Inflammatory macrophage (primary cell): ENCODE measurements around the gene RFXANK.
"Not testable (repeated sequence)": the region's sequence is repeated elsewhere in the genome, so short reads cannot be mapped to it uniquely, and the experiment has no call there.

Experiments
- DNase-seq, 2 donors: peaks; one replicate each; pipeline ENCODE4 v3.0.0-alpha.2; 2020 to 2022
- total RNA-seq, 18 experiments: gene quantifications; one replicate each; lab custom pipeline; 2026; ENCODE audit warnings: mixed read lengths in 6 of 18, inconsistent platforms in 2 of 18; lab: John Stamatoyannopoulos, UW

RFXANK gene, protein sequence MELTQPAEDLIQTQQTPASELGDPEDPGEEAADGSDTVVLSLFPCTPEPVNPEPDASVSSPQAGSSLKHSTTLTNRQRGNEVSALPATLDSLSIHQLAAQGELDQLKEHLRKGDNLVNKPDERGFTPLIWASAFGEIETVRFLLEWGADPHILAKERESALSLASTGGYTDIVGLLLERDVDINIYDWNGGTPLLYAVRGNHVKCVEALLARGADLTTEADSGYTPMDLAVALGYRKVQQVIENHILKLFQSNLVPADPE
- 6.3 to 27.8 (median 18.7) reads per million in 18 experiments for total RNA-seq

DNA sequence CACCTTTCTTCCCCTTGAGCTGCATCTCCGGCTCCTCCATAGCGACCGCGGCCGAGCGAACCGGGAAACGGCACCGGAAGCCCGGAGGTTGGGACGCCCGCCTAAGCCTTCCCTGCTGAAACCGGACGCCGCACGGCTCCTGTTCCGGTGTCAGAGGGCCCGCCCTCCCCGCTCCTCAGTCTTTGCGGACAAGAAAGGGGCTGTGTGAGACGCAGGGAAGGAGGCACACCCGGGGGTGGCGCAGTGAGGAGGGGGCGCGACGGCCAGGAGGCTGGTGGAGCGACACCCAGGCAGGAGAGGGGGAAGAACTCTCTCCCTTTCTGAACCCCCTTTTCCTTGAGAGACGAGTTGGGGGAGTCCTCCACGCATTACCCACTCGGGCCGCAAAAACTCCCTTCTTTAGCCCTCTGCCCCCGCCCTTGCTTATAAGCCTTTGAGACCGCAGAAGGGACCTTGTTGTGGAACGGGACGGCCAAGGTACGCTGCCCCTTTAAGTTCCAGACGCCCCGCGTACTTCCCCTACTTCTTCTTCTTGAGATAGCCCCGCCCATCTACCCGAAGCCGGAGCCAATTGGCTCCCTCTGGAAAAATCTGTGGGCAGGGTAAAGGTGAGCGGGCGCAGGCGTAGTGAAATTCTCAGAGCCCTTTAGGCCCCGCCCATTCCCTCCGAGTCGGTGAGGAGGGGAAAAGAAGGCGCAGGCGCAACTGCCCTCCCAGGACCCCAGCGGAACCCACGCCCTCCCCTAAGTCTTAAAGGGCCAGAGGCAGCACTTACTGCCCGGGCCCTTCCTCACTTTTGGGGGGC is at the start of gene RFXANK, which contains the start of gene BORCS8:
Gene RFXANK, plus strand, starts transcription at position 181 of the 805 bp plus-strand sequence. CDS start 1,689 bp downstream, outside the sequence.
Gene BORCS8, minus strand, starts transcription at position 75 of the 805 bp plus-strand sequence. Its CDS starts 35 bp downstream, at position 40.
- DNase-seq = peak; percentile 99

DNA sequence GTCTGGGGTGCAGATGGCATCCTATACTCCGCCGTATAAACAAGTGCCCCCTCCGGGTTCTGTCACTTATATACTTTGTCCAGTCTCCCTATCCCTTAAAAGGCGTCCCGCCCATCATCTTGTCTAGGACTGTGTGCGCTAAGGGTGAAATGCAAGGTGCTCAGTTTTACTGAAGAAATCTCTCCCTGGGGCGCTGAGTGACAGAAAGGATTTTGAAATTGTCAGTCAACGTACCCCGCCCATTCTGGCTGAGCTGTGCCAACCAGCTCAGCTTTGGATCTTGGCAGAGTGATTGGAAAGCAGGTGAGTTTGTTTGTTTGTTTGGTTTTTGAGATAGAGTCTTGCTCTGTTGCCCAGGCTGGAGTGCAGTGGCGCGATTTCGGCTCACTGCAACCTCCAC is 49.7 kb upstream of the RFXANK start:
- DNase-seq = no peak

DNA sequence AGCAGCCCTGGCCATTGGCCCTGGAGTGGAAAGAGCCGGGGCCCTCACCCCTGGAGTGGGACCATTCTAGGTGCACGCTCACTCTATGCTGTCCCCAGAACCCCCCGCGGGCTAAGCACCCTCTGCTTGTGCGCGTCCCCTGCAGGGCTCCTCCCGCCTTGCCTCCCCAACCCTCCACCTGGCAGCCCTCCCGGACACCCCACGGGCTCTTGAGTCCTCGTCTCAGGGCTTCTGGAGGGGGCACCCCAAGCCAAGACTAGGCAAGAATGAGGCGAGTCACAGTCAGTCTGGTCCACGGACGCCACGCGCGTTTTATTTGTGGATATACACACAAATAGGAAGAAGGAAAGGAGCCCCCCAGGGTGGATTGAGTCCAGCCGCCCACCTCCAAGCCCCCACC is 46.8 kb upstream of the RFXANK start:
- no peak for DNase-seq

DNA sequence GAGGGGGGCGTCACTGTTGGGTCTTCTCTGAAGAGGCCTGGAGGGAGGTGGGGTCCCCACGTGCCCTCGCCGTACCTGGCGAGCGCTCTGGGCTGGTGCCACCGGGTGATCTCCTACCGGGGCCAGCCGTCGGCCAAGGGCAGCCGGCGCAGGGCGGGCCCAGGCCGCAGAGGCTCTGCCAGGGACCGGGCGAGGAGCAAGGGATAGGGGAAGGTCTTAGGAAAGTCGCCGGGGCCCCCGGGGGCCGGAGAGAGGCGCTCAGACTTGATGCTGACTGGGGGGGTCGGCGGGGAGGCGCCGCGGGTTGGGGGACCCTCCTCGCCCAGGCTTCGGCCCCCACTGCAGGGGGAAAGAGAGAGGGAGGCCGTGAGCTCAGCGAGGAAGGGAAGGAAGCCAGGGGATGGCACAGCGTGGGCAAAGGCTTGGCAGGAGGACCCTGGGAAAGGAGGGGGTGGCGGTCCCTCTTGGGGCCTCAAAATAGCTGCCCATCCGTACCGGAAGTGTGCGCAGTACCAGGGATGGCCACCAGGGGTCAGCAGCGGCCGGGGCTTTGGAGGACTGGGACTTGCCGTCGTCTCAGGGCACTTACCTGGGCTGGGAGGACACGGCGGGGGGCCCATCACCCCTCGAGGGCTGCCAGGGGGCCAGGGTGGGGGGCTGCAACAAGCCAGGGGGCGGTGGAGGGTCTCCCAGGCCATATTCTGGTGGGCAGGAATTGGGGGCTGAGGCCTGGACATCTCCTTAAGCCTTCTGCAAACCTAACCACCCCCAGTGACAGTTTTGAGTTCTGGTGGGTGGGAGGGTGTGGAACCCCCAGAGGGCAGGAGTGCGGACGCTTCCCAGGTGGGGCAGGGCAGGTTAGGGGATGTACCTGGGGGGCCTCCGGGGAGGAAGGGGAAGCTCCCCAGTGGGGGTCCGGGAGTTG is 46.1 kb upstream of the RFXANK start:
- DNase-seq = peak; percentile 73 to 74

DNA sequence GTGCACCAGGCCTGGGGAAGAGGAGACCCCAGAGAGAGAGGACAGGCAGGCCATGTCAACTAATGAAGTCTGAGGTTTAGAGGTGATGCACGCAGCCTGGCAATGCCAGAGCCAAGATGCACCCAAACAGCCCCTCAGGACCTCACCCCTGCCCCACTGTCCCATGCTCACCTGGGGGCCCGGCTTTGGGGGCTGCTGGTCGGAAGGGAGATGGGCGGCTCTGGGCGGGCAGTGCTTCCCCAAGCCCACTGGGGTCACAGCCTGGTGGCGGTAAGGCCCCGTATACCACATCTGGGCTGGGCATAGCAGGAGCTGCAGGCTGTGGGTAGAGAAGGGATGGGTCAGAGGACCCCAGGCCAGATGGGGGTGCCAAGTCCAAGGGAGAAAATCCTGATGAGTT is 45.2 kb upstream of the RFXANK start:
- DNase-seq = no peak

DNA sequence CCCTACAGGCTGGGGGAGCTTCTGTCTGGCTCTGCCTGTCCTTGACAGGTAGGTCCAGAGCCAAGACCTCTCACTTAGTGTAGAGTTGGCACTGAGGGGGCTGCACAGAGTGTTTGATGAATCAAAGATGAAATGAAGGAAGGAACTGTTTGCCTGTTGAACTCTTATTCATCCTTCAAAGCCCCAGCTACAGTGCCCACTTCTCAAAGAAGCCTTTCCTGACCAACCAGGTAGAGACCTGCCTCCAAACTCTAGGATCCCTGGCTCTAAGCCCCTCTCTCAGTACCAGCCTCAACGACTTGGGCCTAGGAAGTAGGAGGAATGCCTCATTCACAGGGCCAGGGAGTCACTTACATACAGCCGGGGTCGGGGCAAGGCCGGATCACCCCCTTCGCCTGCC is 44.7 kb upstream of the RFXANK start:
- DNase-seq = no peak

DNA sequence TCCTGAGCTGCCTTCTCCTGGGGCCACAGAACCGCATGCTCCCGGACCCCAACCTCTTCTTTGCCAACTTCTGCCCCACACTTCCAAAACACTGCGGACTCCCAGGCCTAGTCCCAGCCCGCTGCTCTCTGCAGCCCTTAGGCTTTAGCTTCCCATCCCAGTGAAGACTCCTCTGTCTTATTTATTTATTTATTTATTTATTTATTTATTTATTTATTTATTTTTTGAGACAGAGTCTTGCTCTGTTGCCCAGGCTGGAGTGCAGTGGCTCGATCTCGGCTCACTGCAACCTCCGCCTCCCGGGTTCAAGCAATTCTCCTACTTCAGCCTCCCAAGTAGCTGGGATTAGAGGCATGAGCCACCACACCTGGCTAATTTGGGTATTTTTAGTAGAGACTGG is 43.6 kb upstream of the RFXANK start:
- DNase-seq = not testable (repeated sequence)

DNA sequence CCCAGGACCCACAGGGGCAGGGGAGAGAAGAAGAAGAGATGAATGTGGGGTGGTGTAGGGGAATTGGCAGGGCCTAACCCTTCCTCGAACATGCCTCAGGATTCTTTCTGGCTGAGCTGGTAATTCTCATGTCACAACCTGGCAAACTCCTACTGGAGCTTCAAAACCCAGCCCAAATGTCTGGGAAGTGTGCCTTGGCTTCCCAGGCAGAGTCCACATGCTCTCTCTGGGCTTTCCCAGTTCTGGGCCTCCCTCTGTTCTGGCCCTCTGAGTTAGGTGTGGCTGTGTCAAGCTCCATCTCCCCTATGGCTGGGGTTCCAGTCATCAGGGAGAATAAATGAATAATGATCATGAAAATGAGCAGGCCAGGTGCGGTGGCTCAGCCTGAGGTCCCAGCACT is 42.6 kb upstream of the RFXANK start:
- DNase-seq = no peak

DNA sequence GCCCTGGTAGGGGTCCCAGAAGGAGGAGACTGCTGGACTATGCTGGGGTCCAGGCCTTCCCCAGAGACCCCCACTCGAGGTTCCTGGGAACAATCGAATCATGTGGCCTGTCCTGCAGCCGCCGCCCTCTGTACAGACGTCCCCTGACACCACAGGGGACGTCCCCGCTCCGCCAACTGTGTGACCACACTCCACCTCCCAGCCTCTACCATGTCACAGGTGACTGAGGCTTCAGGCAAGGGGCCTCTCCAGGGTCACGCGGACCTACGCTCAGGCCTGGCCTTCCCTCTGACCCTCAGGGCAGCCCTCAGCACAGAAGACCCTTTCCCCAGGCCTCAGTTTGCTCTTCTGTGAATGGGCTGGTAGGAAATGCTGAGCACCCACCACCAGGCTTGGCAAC is 40.6 kb upstream of the RFXANK start:
- no peak for DNase-seq

DNA sequence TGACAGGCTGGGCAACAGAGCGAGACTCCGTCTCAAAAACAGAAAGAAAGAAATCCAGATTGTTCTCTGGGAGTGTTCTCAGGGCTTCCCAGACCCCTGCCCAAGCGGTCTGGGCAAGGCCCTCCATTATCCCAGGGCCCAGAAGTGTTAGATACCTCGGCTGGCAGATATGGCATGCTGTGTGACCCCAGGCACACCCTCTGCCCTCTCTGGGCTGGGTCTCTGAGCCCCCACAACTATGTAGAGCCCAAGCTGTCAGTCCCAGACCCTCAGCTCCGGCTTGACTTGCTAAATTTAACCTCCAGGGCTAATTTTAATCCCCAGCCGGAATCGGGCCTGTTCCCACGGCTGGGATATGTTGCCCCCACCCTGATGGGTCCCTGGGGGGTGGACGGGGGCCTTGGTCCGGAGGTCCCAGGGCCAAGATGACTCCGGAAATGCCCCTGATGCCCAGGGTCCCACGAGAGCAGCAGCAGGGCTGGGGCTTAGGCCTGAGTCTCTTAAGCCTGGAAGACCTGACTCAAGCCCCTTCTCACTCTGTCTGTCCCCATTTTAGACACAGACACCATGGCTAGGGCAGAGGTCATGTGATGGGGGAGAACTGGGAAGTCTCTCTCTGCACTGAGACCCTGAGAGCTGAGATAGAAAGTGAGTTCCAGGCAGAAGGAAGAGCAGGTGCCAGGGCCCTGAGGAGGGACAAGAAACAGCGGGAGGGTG is 39.2 kb upstream of the RFXANK start:
- DNase-seq = no peak

DNA sequence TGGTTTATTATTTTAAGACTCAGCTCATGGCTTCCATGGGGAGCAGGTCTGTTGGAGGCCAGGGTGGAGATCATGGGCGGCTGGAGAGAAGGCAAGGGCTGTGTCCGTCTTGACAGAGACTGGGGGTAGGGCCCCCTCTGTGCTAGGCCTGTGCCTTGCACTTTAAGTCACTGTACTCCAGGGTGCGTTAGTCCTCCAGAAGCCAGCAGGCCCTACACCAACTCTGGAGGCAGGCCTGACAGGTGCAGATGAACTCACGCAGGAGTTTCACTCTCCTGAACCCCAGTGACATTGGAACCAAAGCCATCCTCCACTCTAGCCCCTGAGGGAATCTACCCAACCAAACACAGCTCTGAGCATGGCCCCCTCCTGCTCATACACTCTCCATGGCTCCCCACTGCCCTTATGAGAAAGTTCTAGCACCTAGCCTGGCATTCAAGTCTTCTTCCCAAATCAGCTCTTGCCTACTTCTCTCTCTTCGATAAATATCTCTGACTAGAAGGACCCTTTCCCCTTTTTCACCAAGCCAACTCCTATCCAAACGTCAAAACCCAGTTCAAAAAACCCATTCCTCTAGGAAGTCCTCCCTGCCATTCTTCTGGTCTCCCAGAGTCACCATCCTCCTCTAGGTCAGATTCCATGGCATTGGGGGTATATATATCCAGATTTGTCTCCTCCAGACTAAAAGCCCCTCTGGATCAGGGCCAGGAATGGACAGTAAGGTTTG is 37.1 kb upstream of the RFXANK start:
- DNase-seq = no peak

DNA sequence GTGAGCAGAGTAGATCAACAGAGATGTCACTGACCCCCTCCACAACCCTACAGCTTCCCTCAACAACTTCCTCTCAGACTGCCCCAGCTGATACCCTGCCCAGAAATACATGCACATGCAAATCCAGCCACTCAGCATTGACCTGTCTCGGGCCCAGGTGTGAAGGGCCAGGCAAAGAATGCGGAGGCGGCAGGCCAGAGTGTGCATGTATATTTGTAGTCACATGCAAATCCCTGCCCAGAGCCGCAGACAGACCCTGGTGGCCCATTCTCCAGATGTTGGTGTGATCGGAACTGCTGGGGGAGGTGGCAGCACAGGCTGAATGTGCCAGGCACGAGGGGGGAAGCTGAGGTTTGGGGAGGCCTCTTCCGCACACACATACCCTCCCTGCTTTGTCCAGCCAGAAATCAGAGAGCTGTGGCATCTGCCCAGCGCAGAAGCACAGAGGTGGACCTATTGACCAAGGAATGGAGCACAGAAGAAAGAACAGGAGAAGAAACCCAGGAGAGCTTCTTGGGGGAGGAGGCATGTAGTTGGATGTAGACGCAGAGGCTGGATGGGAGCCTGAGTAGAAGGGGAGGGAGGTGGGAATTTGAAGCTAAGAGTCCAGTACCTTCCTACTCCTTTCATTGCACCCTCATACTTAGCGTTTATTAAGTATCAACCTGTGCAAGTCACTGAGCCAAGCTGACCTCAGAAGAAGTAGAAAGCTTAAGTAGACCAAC is 36.4 kb upstream of the RFXANK start:
- no peak for DNase-seq

DNA sequence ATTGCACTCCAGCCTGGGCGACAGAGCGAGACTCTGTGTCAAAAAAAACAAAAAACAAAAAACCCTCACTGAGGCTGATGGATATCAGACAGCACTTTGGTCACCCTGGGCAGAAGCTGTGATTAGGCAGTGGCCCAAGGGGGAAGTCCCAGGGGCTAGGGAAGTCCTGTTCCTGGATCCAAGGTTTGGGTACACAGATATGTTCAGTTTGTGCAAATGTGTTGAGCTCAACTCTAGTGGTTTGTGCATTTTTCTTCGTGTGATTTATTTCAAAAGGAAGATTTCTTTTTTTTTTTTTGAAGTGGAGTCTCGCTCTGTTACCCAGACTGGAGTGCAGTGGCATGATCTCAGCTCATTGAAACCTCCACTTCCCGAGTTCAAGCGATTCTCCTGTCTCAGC is 34.2 kb upstream of the RFXANK start:
- DNase-seq = peak in 1 of 2 donors; percentile 11

DNA sequence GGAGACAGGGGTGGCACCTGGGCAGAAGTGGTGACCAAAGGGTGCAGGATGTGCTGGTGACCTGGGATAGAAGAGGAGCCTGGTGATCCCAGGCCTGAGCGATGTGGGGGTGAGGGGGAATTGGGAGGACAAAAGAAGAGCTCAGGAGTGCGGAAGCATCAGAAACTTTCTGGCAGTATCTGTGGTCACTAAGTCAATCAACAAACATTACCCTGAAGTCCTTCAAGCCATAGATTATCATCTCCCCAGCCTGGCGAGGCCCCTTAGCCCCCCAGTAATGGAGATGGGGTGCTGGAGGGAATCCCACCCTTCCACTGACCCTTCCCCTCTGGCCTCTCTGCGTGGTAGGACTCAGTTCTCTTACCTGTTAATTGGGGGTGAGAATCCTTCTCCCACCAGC is 32.5 kb upstream of the RFXANK start:
- no peak for DNase-seq

DNA sequence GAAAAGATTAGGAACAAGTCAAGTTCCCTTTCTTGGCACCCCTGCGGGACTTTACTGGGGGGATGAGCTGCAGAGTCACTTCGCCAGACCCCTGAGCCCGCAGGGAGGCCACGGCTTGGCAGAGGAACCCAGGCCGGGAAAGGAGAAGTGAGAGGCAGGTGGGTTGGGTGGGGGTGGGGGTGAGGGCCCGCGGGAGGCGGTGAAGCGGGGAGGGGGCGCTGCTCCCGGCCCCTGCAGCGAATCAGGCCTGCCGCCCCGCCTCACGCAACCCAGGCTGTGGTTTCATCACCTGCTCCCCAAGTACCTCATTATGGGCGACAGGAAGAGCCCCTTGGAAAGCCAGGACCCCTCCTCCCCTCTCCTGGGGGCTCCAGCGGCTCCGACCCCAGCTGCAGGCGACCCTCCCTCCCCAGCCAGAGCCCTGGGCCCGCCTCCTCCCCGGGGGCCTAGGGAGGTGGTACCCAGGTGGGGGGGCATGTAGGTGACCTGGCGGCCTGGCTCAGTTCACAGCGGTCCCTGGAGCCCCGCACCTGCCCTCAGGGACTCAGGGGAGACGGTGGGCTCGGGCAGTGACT is 31.5 kb upstream of the RFXANK start:
- DNase-seq = no peak

DNA sequence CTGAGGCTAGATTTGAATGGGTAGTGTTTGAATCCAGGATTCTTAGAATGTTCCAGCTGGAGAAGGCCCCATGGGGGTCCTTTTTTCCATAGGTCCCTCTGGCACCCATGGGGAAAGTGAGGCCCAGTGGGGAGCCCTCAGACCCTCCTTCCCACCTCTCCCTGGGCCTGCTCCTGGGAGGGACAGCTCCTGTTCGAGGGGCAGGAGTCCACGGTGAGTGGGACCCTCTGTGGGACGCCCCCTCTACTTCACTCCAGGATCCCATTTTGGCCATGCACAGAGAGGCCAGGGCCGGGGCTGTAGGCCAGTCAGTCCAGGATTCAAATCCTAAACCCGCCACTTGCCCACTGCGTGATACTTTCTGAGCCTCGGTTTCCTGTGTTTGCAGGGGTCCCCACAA is 29.6 kb upstream of the RFXANK start:
- no peak for DNase-seq

DNA sequence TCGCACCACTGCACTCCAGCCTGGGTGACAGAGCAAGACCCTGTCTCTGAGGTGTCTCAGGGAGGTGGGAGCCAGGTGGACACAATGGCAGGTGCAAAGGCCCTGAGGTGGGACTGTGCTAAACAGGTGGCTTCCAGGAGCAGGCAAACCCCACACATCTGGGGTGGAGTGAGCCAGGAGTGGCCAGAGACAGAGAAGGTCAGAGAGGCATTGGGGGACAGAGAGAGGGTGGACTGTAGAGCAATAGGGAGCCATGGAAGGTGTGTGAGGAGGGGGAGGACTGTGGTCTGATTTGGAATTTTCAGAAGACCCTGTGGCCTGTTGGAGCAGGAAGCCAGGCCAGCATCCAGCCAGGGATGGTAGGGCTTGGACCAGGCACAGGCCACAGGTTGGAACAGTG is 26.7 kb upstream of the RFXANK start:
- no peak for DNase-seq

DNA sequence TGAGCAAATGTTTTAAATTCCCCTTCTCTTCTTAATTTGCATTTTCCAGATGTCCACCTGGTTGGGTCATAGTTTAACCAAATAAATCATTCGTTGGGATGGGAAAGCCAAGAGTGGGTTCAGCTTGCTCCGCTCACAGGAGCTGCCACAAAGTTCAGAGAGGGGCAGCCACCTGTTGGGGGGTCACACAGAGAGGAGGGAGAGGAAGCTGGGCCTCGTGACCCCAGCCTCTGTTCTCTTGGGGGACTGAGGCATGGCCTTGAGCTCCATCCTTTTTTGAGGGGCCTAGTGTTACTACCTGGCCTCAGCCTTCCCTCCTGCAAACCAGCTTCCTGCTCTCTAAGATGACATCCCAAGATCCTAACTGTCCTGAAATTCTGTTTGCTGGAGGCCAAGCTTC is 24.4 kb upstream of the RFXANK start:
- no peak for DNase-seq

DNA sequence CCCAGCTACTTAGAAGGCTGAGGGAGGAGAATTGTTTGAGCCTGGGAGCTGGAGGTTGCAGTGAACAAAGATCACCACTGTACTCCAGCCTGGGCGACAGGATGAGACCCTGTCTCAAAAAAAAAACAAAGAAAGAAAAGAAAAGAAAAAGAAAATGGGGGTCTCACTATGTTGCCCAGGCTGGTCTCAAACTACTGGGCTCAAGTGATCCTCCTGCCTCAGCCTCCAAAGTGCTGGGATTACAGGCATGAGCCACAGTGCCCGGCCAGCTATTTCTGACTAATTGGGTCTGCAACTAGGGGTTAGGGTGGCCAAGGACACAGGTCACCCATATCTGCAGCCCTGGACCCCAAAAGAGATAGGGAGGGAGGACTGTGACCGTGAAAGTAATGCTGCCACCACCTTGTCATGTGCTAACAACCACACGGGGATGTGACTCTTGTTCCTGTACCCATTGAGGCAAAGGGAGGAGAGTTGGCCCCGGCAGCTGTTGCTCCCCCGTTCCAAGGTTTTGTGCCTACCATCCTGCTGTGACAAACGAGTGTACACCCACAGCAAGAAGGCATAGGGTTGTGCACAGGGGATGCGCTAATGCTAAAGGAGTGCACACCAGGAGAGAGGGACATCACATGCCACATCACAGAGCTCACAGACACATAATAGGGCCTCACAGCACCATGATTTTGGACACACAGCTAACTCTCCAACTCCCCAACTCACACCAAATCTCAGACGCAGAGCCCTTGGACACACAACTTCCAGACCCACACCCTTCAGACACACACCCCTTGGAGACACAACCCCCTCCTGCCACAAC is 22.6 kb upstream of the RFXANK start:
- no peak for DNase-seq
